HG03135 (cell line): ENCODE data around the gene CLBA1.
A peak's percentile ranks its signal among the peaks of the same experiment; 100 is the strongest.
"Not testable (repeated sequence)": the region's sequence is repeated elsewhere in the genome, so short reads cannot be mapped to it uniquely, and the experiment has no call there.

Experiments
- ATAC-seq: cut with Tn5 transposase; IDR thresholded peaks from one replicate; pipeline ENCODE4 v1.9.1; 2021; ENCODE audit warnings: mild to moderate bottlenecking, moderate library complexity; ENCODE audit not compliant: unreplicated experiment

Gene CLBA1

GRCh38 chr14:104985675-104986486 is at the start of gene CLBA1:
Gene CLBA1 (plus strand): TSS chr14:104985788. CDS start chr14:104986432, 644 bp downstream.
- ATAC-seq, result peak; percentile 88

- no peak for ATAC-seq
Measured at GRCh38 chr14:104935955-104936354, 49.6 kb upstream of the CLBA1 start.

GRCh38 chr14:104936361-104937155 is 49.0 kb upstream of the CLBA1 start:
- no peak for ATAC-seq

- no peak for ATAC-seq
Measured at GRCh38 chr14:104937161-104937560, 48.4 kb upstream of the CLBA1 start.

- no peak for ATAC-seq
Measured at GRCh38 chr14:104937694-104938365, 47.8 kb upstream of the CLBA1 start.

- ATAC-seq, result no peak
Measured at GRCh38 chr14:104938436-104938835, 47.2 kb upstream of the CLBA1 start.

- ATAC-seq, result no peak
Measured at GRCh38 chr14:104938960-104939359, 46.6 kb upstream of the CLBA1 start.

GRCh38 chr14:104939666-104940410 is 45.8 kb upstream of the CLBA1 start:
- ATAC-seq, result no peak

GRCh38 chr14:104940526-104941150 is 45.0 kb upstream of the CLBA1 start:
- ATAC-seq, result no peak

- no peak for ATAC-seq
Measured at GRCh38 chr14:104941508-104942365, 43.9 kb upstream of the CLBA1 start.

- ATAC-seq, result no peak
Measured at GRCh38 chr14:104942586-104942985, 43.0 kb upstream of the CLBA1 start.

GRCh38 chr14:104943216-104944015 is 42.2 kb upstream of the CLBA1 start:
- not testable (repeated sequence) for ATAC-seq

GRCh38 chr14:104944016-104944308 is 41.6 kb upstream of the CLBA1 start:
- ATAC-seq, result not testable (repeated sequence)

GRCh38 chr14:104944436-104945205 is 41.0 kb upstream of the CLBA1 start:
- not testable (repeated sequence) for ATAC-seq

GRCh38 chr14:104945266-104945665 is 40.3 kb upstream of the CLBA1 start:
- not testable (repeated sequence) for ATAC-seq

- not testable (repeated sequence) for ATAC-seq
Measured at GRCh38 chr14:104945986-104946965, 39.3 kb upstream of the CLBA1 start.

GRCh38 chr14:104947201-104947600 is 38.4 kb upstream of the CLBA1 start:
- not testable (repeated sequence) for ATAC-seq
